Stimulated activated CD4-positive, alpha-beta T cell treated with anti-CD3 and anti-CD28 coated beads, TNF-alpha, amount 100 ng/mL, for 24 hours (primary cell): ENCODE data around the gene KDSR.

Experiments used
- DNase-seq, 3 experiments: peaks; one replicate each; pipeline ENCODE4 v3.0.0-alpha.2; 2020; ENCODE audit warnings: low read depth in 3 of 3

The KDSR gene

GRCh38 chr18:63367053-63367953 lies at the start of gene KDSR:
TSS of gene KDSR (minus strand) at chr18:63367206. CDS start at chr18:63367118, 88 bp downstream.
- DNase-seq: peak; percentile 62 to 83 (median 64)

DNA sequence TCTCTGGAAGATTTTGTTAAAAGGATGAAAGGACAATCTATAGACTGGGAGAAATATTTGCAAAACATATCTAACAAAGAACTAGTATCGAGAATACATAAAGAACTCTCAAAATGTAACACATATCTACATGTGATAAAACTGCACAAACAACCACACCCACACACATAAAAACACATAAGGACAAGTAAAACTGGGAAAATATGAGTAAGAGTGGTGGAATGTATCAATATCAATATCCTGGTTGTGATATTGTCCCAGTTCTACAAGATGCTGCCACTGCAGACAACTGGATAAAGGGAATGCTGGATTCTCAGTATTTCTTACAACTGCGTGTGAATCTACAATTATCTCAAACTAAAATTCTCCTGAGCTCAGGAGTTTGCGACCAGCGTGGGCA lies 45.9 kb upstream of the KDSR start:
- no peak for DNase-seq

GRCh38 chr18:63410792-63411191 lies 43.8 kb upstream of the KDSR start:
- no peak for DNase-seq

- no peak for DNase-seq
Measured at GRCh38 chr18:63409301-63409700, 42.3 kb upstream of the KDSR start.

- no peak for DNase-seq
Measured at GRCh38 chr18:63407734-63408133, 40.7 kb upstream of the KDSR start.

DNA sequence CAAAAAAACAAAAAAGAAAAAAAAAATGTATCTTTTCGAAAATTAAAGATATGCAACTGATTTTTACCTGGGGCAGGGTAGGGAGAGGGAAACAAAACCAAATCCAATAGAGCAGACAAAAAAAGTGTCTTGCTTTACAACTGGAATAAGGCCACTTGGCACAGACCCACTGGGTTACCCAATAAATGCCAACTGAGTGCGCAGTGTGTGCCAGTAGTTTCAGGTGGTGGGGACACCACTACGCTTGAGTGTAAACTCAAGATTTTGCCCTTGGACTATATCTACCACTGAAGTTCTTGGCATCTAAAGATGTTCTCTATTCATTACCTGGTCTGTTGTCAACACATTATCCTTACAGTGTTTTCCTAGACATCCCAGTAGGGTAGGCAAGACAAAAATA lies 39.0 kb upstream of the KDSR start:
- DNase-seq: no peak

- no peak for DNase-seq
Measured at GRCh38 chr18:63402246-63403162, 35.5 kb upstream of the KDSR start.

DNA sequence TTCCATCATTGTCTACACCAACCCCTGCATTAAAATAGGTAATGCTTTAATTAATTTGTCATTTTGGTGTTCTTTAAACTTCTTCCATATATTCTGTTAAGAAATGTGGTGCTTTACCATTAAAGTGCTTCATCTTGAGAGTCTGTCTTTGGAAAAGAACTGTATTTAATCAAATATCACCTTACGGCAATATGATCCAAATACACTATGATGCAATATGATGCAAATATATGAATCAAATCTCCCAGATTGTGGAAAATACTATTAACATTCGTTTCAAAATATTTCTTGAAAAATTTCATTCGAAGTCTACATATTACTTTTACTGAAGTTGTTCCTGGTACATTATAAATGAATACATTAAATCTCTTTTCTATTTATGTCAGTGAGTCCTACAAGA lies 32.3 kb upstream of the KDSR start:
- no peak for DNase-seq

DNA sequence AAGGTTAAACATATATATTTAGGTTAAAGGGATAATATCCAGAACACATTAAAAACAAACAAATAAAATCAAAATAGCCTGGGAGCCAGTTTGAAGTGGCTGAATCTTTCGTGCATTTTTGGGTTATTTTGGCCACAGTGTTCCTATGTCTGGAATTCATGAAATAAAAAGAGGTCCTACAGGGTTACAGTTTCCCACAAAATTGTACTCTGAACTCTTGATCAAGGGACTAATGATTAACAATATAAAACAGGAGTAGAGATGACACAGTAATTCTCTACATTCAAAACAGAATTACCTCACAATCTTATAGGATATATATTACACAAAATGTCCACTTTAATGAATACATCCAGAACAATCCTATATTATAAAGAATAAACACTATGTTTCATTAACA lies 30.3 kb upstream of the KDSR start:
- no peak for DNase-seq

- no peak for DNase-seq
Measured at GRCh38 chr18:63395503-63395902, 28.5 kb upstream of the KDSR start.

DNA sequence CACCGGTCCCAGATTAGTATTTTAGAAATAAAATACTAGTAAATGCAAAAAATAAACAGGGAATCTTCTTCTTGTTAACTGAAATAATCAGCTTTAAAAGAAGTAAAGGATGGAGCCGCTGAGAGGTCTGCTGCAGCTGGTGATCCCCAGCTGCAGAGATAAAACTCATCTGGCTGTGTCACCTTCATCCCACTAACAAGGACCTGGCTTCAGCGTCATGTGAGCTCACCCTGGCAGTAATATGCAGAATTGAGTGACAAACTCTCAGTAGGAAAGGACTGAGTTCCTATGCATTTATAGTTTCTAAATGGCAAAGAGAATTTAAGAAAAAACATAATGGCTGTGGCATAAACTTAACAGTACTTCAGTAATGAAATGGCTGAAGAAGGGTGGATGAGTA lies 27.9 kb upstream of the KDSR start:
- DNase-seq: no peak

- no peak for DNase-seq
Measured at GRCh38 chr18:63387861-63388260, 20.9 kb upstream of the KDSR start.

- DNase-seq: no peak
Measured at GRCh38 chr18:63382843-63383242, 15.8 kb upstream of the KDSR start.

- no peak for DNase-seq
Measured at GRCh38 chr18:63379639-63379962, 12.6 kb upstream of the KDSR start.

GRCh38 chr18:63378919-63379638 lies 12.1 kb upstream of the KDSR start:
- no peak for DNase-seq

DNA sequence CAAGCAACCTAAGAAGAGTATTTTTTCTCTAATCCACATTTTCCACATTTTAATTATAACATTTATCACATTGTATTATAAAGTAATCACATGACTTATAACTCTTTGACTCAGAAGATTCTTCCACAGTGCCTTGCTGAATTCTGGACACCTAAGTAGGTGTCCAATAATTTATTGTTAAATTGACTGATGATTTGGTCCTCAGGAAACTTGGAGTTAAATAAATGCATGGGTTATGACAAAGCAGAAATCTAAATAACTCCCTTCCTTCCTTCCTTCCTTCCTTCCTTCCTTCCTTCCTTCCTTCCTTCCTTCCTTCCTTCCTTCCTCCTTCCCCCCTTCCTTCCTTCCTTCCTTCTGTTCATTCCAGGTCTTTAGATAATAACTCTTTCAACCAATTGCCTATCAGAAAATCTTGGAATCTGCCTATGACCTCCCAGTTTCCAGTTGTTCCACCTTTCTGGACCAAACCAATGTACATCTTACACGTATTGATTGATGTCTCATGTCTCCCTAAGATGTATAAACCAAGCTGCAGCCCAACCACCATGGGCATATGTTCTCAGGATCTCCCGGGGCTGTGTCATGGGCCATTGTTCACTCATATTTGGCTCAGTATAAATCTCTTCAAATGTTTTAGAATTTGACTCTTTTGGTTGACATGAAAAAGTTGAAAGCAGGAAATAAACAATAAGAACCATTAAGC lies 10.4 kb upstream of the KDSR start:
- no peak for DNase-seq

DNA sequence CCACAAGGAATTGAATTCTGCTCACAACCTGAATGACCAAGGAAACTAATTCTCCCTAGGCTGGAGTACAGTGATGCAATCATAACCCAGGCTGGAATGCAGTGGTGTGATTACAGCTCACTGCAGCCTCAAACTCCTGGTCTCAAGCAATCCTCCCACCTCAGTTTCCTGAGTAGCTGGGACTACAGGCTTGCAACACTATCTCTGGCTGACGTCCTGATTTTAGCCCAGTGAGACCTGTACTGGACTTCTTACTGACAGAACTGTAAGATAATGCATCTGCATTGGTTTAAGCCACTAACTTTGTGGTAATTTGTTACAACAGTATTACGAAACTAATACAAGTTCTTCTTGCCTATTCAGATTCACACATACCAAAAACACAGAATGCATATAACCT lies 9.5 kb upstream of the KDSR start:
- no peak for DNase-seq

- DNase-seq: no peak
Measured at GRCh38 chr18:63374540-63374939, 7.5 kb upstream of the KDSR start.

DNA sequence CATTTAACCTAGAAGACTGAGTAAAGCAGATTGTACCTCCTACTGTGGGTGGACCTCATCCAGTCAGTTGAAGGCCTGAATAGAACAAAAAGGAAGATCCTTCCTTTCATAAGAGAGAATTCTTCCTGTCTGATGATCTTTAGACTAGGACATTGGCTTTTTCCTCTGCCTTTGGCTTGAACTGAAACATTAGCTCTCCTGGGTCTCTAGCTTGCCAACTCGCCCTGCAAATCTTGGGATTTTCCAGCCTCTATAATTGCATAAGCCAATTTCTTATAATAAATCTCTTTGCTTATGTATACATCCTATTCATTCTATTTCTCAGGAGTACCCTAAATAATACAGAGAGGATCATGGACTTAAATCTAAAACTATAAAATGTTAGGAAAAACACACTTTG lies 6.2 kb upstream of the KDSR start:
- DNase-seq: no peak

DNA sequence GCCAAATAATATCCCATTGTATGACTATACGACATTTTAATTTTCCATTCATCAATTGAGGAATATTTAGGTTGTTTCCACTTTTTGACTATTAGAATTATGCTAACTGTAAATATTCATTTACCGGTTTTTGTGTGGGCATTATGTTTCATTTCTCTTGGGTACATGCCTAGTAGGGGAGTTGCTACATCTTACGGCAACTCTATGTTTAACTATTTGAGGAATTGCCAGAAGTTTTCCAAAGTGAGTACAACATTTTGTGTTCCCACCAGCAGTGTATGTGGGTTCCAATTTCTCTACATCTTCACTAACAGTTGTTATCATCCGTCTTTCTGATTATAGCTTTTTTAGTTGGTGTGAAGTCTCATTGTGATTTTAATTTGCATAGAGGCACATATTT lies 1.6 kb upstream of the KDSR start:
- DNase-seq: no peak

DNA sequence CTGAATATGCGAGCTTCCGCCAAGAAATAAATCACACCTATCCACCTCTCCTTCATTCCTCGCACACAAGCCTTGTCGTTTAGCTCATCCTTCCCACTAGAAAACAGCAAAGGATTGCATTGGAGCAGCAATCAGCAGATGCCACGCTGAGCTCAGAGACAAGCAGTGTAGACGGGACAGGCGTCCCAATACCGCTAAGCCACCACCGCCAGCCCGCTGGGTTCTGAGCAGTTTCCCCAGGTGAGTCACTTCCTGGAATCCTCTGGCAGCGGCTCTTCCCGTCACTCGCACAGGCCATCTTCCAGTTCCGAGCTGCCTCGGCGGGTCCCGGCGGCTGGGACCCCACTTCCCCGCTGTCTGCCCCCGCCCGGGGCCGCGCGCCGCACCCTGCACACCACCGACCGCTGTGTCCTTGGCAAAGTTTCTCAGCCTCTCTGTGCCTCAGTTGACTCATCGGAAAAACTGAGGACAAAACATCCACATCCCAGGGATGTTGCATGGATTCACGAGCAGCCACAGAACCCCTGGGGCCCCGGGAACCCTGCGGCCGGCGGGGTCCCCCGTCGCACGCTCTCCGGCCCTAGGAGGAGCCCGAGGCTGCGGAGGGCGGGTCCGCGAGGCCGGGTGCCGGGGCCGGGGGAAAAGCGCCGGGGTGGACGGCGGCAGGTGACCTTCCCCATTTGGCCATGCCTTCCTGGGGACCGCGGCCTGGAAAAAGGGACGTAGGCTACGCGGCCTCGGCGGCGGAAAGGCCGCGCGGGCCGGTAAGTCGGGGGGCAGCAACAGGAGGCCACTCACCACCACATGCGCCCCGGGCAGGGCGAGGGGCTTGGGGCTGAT lies 573 bp downstream of the KDSR start:
- DNase-seq: peak; percentile 44 to 78 (median 54)
